ENCODE data around the gene PLB1.

PLB1 gene

GRCh38 chr2:28639092-28639691 is 143.3 kb downstream of the PLB1 start:
- 0 out of 2 replicates have a peak, but pooled peaks cover 2% of the 10 kb centered on the region for H3K27me3 ChIP-seq (ENCODE audit: insufficient read depth, low read length)
- H4K20me1 ChIP-seq (ENCODE audit: insufficient read depth, low read length): no peaks in the 10 kb centered on the region
- H2AFZ ChIP-seq (ENCODE audit: low read length): no peak overlapping the region
- H3K4me1 ChIP-seq (ENCODE audit: insufficient read depth, low read length, severe bottlenecking): no peaks in the 10 kb centered on the region
- TF ChIP-seq EZH2 (IDR thresholded peaks at IDR 0.05; ENCODE audit: borderline replicate concordance, low read length) (no peak), CTCF (IDR thresholded peaks at IDR 0.05; ENCODE audit: low read length) (no peak)
- no peaks in the 10 kb centered on the region for H3K36me3 ChIP-seq (ENCODE audit: insufficient read depth, low read length)
- H3F3A ChIP-seq (ENCODE audit: insufficient read depth, low read length): no peaks in the 10 kb centered on the region
- H3K4me3 ChIP-seq (ENCODE audit: low read depth, low read length, poor library complexity, severe bottlenecking): no peak overlapping the region
- no peak overlapping the region for H3K9ac ChIP-seq (ENCODE audit: low read length)
- H3K79me2 ChIP-seq (ENCODE audit: insufficient read depth, low read length): no peaks in the 10 kb centered on the region
- H3K9me3 ChIP-seq (ENCODE audit: low read length): no peaks in the 10 kb centered on the region
- H3K27ac ChIP-seq (ENCODE audit: low read depth, low read length, poor library complexity, severe bottlenecking): no peak overlapping the region
- no peak overlapping the region for H3K4me2 ChIP-seq (ENCODE audit: low read length)
- H3K9me2 ChIP-seq (ENCODE audit: low read depth, low read length): no peaks in the 10 kb centered on the region

GRCh38 chr2:28639836-28640235 is 144.0 kb downstream of the PLB1 start:
- H3K4me3 ChIP-seq (ENCODE audit: low read depth, low read length, poor library complexity, severe bottlenecking): no peak overlapping the region
- no peaks in the 10 kb centered on the region for H3K9me2 ChIP-seq (ENCODE audit: low read depth, low read length)
- no peak overlapping the region for H3K27ac ChIP-seq (ENCODE audit: low read depth, low read length, poor library complexity, severe bottlenecking)
- no peaks in the 10 kb centered on the region for H3K79me2 ChIP-seq (ENCODE audit: insufficient read depth, low read length)
- no peaks in the 10 kb centered on the region for H3K4me1 ChIP-seq (ENCODE audit: insufficient read depth, low read length, severe bottlenecking)
- no peak overlapping the region for H3K9ac ChIP-seq (ENCODE audit: low read length)
- no peaks in the 10 kb centered on the region for H3K9me3 ChIP-seq (ENCODE audit: low read length)
- no peaks in the 10 kb centered on the region for H3K27me3 ChIP-seq (ENCODE audit: insufficient read depth, low read length)
- H3F3A ChIP-seq (ENCODE audit: insufficient read depth, low read length): no peaks in the 10 kb centered on the region
- no peaks in the 10 kb centered on the region for H4K20me1 ChIP-seq (ENCODE audit: insufficient read depth, low read length)
- TF ChIP-seq CTCF (IDR thresholded peaks at IDR 0.05; ENCODE audit: low read length) (no peak), EZH2 (IDR thresholded peaks at IDR 0.05; ENCODE audit: borderline replicate concordance, low read length) (no peak)
- H2AFZ ChIP-seq (ENCODE audit: low read length): no peak overlapping the region
- no peaks in the 10 kb centered on the region for H3K36me3 ChIP-seq (ENCODE audit: insufficient read depth, low read length)
- H3K4me2 ChIP-seq (ENCODE audit: low read length): no peak overlapping the region

GRCh38 chr2:28640260-28640907 is 144.5 kb downstream of the PLB1 start:
- Histone ChIP-seq H3K27ac (ENCODE audit: low read depth, low read length, poor library complexity, severe bottlenecking) (no peak overlapping the region), H3K4me1 (ENCODE audit: insufficient read depth, low read length, severe bottlenecking) (no peaks in the 10 kb centered on the region), H3F3A (ENCODE audit: insufficient read depth, low read length) (no peaks in the 10 kb centered on the region), H3K36me3 (ENCODE audit: insufficient read depth, low read length) (no peaks in the 10 kb centered on the region), H3K79me2 (ENCODE audit: insufficient read depth, low read length) (no peaks in the 10 kb centered on the region), H3K4me2 (ENCODE audit: low read length) (no peak overlapping the region), H2AFZ (ENCODE audit: low read length) (no peak overlapping the region), H3K9me2 (ENCODE audit: low read depth, low read length) (no peaks in the 10 kb centered on the region), H3K9ac (ENCODE audit: low read length) (no peak overlapping the region), H4K20me1 (ENCODE audit: insufficient read depth, low read length) (no peaks in the 10 kb centered on the region), H3K27me3 (ENCODE audit: insufficient read depth, low read length) (no peaks in the 10 kb centered on the region), H3K4me3 (ENCODE audit: low read depth, low read length, poor library complexity, severe bottlenecking) (no peak overlapping the region), H3K9me3 (ENCODE audit: low read length) (no peaks in the 10 kb centered on the region)
- TF ChIP-seq CTCF (IDR thresholded peaks at IDR 0.05; ENCODE audit: low read length) (no peak), EZH2 (IDR thresholded peaks at IDR 0.05; ENCODE audit: borderline replicate concordance, low read length) (no peak)

Measured in OCI-LY1 (cell line).